ENCODE measurements around the gene PHACTR1.

The PHACTR1 gene

DNA sequence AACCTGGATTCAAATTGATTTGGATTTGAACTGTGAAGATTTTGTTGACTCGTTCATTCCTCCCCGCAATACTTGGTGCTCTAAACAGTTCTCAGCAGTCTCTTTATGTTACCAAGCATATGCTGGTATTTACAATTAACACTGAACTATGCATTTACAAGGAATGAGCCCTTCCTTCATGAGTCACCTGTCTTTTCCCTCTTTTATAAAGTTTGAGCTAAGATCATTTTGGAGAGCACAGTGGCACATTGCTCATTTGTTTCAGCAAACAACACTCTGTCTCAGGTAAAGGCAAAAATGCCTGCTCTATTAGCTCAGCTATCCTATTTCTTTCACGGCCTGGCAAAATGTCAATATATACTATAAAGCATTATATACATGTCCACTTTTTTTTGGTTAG lies 285.4 kb downstream of the PHACTR1 start:
- no peak for DNase-seq

DNA sequence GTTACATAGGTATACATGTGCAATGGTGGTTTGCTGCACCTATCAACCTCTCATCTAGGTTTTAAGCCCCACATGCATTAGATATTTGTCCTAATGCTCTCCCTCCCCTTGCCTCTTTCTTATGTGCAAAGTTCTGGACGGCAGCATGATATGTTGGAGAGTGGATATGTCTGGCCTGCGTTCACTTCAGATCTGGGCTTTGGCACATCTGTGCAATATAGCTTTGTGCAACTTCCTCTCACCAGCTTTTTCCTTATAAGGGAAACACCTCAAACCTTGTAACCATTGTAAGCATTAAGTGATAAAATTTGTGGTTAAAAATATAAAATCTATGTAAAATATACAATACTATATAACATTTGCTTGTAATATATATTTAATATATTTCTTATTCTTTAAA lies 288.0 kb downstream of the PHACTR1 start:
- DNase-seq: peak; percentile 1

- no peak for DNase-seq
These were observed 289.4 kb downstream of the PHACTR1 start for GRCh38 chr6:13005994-13006393.

GRCh38 chr6:13006578-13007300 lies 290.2 kb downstream of the PHACTR1 start:
- no peak for DNase-seq

- DNase-seq: no peak
These were observed 291.2 kb downstream of the PHACTR1 start for GRCh38 chr6:13007744-13008143.

DNA sequence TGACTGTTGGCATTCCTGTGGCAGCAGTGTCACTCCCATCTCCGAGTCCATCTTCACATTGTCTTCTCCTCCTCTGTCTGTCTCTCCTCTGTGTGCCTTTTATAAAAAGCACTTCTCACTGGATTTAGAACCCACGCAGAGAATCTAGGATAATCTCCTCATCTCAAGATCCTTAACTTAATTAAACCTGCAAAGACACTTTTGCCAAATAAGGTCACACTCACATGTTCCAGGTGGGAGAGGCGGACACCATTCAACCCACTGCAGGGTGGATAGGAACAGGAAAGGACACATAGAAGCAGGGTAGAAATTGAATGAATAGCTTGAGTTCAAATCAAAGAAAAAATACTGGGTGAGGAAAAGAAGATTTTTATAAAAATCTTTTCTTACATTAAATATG lies 292.5 kb downstream of the PHACTR1 start:
- DNase-seq: no peak

GRCh38 chr6:13009461-13009860 lies 292.9 kb downstream of the PHACTR1 start:
- no peak for DNase-seq

DNA sequence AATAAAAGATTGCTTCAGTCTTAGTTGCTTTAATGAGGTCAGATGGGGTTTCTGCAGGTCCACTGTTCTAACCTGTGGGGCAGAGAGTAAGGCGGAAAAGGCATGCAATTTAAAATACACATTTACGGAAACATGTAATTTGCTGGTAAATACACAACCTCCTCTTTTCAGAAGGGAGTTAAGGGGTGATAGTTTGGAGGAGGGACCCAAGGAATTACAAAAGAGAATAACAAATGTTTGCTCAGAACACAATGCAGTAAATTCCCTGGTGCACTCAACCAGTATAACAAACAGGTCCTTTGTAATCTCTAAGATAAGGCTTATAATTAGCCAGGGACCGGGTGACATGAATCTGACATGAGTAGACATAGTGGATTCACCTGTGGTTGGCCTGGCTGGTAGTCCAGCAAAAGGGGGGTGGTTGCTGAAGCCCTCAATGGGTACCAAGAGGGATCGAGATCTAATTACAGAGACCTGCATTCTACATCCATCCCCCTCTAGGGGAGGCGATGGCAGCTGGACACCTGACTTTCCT lies 295.1 kb downstream of the PHACTR1 start:
- DNase-seq: no peak

- DNase-seq: no peak
These were observed 295.7 kb downstream of the PHACTR1 start for GRCh38 chr6:13012296-13012695.

- DNase-seq: no peak
These were observed 296.6 kb downstream of the PHACTR1 start for GRCh38 chr6:13012977-13013680.

- no peak for DNase-seq
These were observed 297.3 kb downstream of the PHACTR1 start for GRCh38 chr6:13013681-13014503.

GRCh38 chr6:13014504-13015378 lies 298.2 kb downstream of the PHACTR1 start:
- no peak for DNase-seq

DNA sequence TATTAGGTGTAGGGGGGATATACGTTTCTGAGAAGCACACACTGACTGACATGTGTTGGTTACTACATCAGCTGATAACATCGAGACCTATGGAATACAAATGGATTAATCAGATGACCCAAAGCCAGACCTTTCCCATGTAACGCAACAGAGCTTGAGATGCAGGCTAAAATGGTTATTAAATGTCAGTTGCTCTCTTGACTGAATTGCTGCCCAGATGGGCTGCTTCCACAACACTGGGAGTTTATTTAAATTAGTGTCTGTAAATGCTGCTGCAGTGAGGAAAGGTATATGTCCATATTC lies 298.8 kb downstream of the PHACTR1 start:
- DNase-seq: no peak

- no peak for DNase-seq
These were observed 308.0 kb downstream of the PHACTR1 start for GRCh38 chr6:13024616-13025015.

- DNase-seq: no peak
These were observed 309.4 kb downstream of the PHACTR1 start for GRCh38 chr6:13025893-13026499.

- no peak for DNase-seq
These were observed 310.0 kb downstream of the PHACTR1 start for GRCh38 chr6:13026557-13026956.

GRCh38 chr6:13027207-13027606 lies 310.6 kb downstream of the PHACTR1 start:
- no peak for DNase-seq

DNA sequence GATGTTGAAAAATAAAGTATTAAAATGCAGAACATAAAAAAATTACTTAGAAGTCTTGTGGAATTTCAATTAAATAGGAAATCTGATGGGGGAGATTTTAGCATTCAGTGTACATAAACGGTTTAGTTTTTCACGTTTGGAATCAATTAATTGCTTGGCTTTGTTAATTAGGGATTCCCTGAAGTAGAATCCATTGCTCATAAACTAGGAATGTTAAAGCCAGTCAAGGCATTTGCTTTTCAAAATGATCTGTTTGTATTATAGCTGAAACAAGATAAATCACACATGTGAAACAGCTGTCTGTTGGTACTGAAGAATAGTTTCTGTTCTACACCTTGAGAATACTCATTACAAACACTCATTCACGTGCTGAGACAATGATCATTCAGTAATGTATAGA lies 313.8 kb downstream of the PHACTR1 start:
- DNase-seq: no peak

- DNase-seq: no peak
These were observed 316.0 kb downstream of the PHACTR1 start for GRCh38 chr6:13032566-13032965.

DNA sequence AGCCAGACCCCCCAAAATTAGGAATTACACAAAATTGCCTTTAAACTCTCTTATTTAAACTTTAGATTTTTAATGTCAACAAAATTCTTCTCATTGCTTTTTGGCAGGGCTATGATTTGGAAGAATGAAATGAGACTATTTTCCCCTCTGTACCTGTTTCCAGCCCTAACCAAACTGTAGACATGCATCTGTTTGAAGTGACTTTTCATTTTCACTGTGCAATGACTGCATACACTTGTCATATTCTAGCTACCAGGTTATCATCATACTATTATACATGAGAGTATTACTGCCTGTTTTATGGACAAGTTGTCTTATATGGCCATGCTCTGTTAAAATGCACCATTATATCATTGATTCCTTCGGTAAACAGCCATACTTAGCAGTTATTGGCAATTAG lies 316.6 kb downstream of the PHACTR1 start:
- no peak for DNase-seq

DNA sequence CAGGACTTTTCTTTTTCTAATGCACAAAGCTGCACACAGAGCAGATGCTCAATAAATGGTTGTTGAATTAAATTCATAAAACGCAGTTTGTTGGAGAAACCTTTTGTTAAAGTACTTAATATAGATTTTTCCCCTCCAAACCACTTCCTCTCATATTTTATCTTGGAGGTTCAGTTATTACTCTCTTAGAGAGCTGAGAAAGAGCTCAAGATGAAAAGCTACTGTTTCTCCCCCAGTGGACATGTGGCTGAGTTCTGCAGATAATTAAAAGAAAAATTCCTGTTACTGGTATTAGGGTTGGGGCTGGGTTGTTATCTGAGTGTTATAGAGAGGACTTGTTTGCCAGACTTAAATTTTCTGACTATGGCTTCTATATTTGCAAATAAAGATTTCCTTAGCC lies 317.7 kb downstream of the PHACTR1 start:
- DNase-seq: no peak

DNA sequence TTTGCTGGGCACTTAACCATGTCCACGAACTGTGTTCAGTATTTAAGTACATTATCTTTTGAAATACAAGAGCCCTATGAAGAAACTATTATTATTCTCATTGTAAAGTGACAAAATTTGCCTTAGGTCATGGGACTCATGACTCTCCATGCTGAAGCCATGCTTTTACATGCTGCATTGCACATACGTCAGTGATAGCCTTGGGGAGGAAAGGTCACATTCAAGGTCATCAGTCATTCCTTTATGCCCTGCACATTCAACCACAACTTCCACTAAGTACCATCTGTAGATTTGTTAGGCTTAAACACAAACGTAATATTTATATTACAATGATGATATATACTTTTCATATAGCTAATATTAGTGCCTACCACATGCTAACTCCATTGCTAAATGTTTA lies 319.0 kb downstream of the PHACTR1 start:
- DNase-seq: no peak

All from NK-92 treated with Interleukin-12 subunit alpha and Interleukin-12 subunit beta, amount 100 ng/mL, for 24 hours (cell line).